ENCODE measurements around the gene PTPRD. TPM values are rescaled to one million over a fixed set of nuclear protein-coding genes. Genes with fewer than 3 reads are reported as not detected.

PTPRD gene
- total and polyA plus RNA-seq, 10 donors, result 0.08 to 11.7 (median 2.9) TPM

DNA sequence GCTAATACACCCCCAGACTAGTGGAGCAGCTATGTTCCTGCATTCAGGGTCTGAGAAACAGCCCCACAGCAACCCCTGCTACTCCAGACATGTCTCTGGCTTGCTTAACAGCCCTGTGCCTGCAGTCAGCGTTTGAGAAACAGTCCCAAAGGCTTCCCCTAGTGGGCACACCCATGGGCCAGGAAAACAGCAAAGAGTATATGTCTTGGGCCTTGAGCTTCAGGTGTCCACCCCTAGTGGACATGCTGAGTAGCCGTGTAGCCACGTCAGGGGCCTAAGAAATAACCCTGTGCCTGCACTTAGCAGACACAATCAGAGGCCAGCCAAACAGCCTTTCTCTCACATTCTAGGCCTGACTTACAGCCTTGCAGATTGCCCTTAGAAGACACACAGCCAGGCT is 698.6 kb downstream of the PTPRD start:
- H3K36me3 ChIP-seq, result no peaks in the 10 kb centered on the region
- TF ChIP-seq, protein P1, sequence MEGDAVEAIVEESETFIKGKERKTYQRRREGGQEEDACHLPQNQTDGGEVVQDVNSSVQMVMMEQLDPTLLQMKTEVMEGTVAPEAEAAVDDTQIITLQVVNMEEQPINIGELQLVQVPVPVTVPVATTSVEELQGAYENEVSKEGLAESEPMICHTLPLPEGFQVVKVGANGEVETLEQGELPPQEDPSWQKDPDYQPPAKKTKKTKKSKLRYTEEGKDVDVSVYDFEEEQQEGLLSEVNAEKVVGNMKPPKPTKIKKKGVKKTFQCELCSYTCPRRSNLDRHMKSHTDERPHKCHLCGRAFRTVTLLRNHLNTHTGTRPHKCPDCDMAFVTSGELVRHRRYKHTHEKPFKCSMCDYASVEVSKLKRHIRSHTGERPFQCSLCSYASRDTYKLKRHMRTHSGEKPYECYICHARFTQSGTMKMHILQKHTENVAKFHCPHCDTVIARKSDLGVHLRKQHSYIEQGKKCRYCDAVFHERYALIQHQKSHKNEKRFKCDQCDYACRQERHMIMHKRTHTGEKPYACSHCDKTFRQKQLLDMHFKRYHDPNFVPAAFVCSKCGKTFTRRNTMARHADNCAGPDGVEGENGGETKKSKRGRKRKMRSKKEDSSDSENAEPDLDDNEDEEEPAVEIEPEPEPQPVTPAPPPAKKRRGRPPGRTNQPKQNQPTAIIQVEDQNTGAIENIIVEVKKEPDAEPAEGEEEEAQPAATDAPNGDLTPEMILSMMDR (IDR thresholded peaks at IDR 0.05 in 8 of 11, conservative IDR thresholded peaks at IDR 0.05 in 3 of 11), result no peak
- TF ChIP-seq POLR2AphosphoS5 (IDR thresholded peaks at IDR 0.05) (no peak), POLR2A (IDR thresholded peaks at IDR 0.05) (no peak)
- H3K4me1 ChIP-seq, result no peaks in the 10 kb centered on the region
- no peak overlapping the region for H3K4me3 ChIP-seq
- peaks cover 0 to 25% (median 19%) of the 10 kb centered on the region in 8 donors for H3K9me3 ChIP-seq
- H3K27me3 ChIP-seq (replicated peaks in 1 of 7), result no peaks in the 10 kb centered on the region
- peak; percentile 22 for DNase-seq
- 70 to 84% (median 81%) methylated on average over 3 of the region's 3 CpGs for WGBS, 5 donors
- intact Hi-C loops (cut with DNase I; ENCODE audit: low total_unique reads), result no loop called here
- H3K27ac ChIP-seq, result no peak overlapping the region

DNA sequence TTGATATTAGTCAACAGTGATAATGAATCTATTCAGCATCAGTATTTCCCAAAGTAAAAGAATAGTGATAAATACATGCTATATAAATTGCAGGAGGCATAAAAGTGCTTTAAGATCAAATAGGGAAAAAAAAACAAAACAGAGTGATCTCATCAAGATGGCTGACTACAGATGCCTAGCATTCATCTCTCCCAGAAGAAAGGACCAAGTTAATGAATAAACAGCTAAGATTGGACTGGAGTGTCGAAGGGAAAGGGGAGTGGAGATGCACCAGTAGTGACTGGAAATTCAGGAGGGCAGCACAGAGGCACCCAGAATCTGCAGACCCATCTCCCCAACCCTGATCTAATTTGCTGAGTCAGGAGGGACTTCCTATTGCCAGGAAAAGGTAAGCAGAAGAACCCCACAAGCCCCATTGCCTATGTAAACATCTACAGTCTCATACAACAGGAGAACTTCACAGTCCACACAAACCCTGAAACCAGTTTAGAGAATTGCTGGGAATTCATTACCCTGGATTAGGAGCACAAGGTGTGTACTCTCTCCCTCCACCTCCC is 699.4 kb downstream of the PTPRD start:
- 40 to 85% (median 61%) methylated on average over 1 of the region's 1 CpG for WGBS, 5 donors
- peaks cover 0 to 25% (median 19%) of the 10 kb centered on the region in 8 donors for H3K9me3 ChIP-seq
- no peaks in the 10 kb centered on the region for H3K36me3 ChIP-seq
- no peaks in the 10 kb centered on the region for H3K4me1 ChIP-seq
- no peak for DNase-seq
- no peak overlapping the region for H3K27ac ChIP-seq
- no peak for TF ChIP-seq POLR2A (IDR thresholded peaks at IDR 0.05)
- TF ChIP-seq POLR2AphosphoS5 (IDR thresholded peaks at IDR 0.05), result no peak
- TF ChIP-seq, protein P1 (IDR thresholded peaks at IDR 0.05 in 8 of 11, conservative IDR thresholded peaks at IDR 0.05 in 3 of 11), result no peak
- H3K4me3 ChIP-seq, result no peak overlapping the region
- intact Hi-C loops (cut with DNase I; ENCODE audit: low total_unique reads), result no loop called here
- no peaks in the 10 kb centered on the region for H3K27me3 ChIP-seq (replicated peaks in 1 of 7)

DNA sequence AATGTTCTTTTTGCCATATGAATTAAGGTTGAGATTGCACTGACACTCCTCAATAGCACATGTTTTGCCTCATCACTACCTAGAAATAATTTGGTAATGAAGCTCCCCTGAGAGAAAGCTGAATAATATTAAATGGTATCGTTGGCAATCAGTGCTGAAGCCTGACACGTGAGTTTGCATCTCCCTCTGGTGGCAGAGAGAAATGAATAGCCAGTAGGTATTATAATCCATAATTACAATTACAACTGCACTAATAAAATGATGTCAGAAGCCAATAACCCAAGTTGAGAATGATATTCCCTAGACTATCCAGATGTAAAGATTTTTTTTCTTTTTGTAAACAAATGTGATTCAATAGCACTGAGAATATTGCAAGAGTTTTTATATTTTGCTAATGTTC is 700.3 kb downstream of the PTPRD start:
- WGBS, 5 donors, result 2 to 7% (median 5%) methylated on average over 2 of the region's 2 CpGs
- no peaks in the 10 kb centered on the region for H3K27me3 ChIP-seq (replicated peaks in 1 of 7)

DNA sequence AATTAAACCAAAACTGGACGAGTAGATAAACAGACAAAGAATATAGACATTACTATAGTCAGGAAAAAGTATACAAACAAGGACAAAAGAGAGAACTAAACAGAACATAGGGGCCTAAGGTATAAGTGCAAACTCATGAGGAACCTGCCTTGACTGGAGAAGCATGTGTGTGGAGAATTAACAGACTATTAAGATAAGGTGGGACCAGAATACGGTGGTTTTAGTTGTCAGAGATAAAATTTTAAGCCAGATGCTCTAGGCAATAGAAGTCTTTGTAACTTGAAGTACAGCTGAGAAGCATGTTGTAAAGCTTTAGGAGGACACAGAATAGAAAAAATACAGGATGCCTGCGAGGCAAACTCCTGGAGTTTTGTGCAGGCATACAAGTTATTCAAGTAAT is 707.1 kb downstream of the PTPRD start:
- no peak overlapping the region for H3K4me3 ChIP-seq
- 48 to 74% (median 67%) methylated on average over 3 of the region's 3 CpGs for whole genome bisulfite sequencing, 5 donors
- DNase-seq, result no peak
- H3K9me3 ChIP-seq, result no peaks in the 10 kb centered on the region
- TF ChIP-seq, protein P1 (IDR thresholded peaks at IDR 0.05 in 8 of 11, conservative IDR thresholded peaks at IDR 0.05 in 3 of 11), result no peak
- TF ChIP-seq POLR2A (IDR thresholded peaks at IDR 0.05) (no peak), POLR2AphosphoS5 (IDR thresholded peaks at IDR 0.05) (no peak)
- no peaks in the 10 kb centered on the region for H3K36me3 ChIP-seq
- no peaks in the 10 kb centered on the region for H3K27me3 ChIP-seq (replicated peaks in 1 of 7)
- no peak overlapping the region for H3K27ac ChIP-seq
- no peaks in the 10 kb centered on the region for H3K4me1 ChIP-seq
- intact Hi-C loops (cut with DNase I; ENCODE audit: low total_unique reads), result no loop called here

More for the DNA sequence above, 700.3 kb downstream of the PTPRD start:
- Histone ChIP-seq H3K4me3 (no peak overlapping the region), H3K36me3 (no peaks in the 10 kb centered on the region), H3K9me3 (peaks cover 0 to 25% (median 19%) of the 10 kb centered on the region in 8 donors), H3K27ac (no peak overlapping the region), H3K4me1 (no peaks in the 10 kb centered on the region)
- intact Hi-C loops (cut with DNase I; ENCODE audit: low total_unique reads), result no loop called here
- no peak for DNase-seq
- TF ChIP-seq POLR2AphosphoS5 (IDR thresholded peaks at IDR 0.05) (no peak), POLR2A (IDR thresholded peaks at IDR 0.05) (no peak)
- TF ChIP-seq, protein P1 (IDR thresholded peaks at IDR 0.05 in 8 of 11, conservative IDR thresholded peaks at IDR 0.05 in 3 of 11), result peak in 2 of 11 experiments; percentile 8 to 11
